GM19328 (cell line): Measurements from ENCODE around the gene OGA.

Experiments
- ATAC-seq: cut with Tn5 transposase; IDR thresholded peaks from one replicate; pipeline ENCODE4 v1.9.1; 2021; ENCODE audit warnings: mild to moderate bottlenecking, moderate library complexity; ENCODE audit not compliant: unreplicated experiment

OGA gene

DNA sequence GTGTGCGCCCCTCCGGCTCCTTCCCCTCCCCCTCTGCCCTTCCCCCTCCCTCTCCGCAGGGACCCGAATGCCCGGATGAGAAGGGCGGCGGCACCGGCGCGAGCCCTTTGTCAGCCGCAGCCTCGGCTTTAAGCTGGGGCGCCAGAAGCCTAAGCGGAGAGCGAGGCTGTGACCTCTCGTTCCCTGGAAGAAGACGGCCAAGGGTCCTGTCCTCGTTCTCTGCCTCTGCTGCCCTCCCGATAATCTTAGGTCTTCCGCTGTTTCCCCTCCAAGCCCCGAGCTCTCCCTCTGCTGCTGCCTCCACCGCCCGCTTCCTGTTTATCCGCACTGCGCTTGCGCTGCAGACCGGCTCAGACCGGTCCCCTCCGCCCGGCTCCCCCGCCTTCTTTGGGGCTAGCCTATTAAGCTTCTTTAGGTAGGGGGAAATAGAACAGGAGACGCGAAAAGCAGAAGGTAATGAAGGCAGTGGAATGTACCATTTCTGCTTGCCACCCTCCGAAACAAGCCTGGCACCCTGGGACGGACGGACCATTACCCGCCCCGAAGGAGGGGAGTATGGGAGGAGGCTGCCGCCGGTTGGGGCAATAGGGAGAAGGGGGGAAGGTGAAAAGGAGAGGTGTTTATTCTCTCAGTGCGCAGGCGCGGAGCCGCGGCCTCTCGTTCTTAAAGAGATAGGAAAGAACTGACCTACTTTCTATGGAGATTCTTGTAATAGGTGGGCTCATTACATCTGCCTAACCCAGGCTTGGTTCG is at the start of gene OGA:
Gene OGA (minus strand): TSS at position 326 of the 753 bp plus-strand sequence. CDS start 422 bp downstream, outside the sequence.
- ATAC-seq = peak; percentile 84

DNA sequence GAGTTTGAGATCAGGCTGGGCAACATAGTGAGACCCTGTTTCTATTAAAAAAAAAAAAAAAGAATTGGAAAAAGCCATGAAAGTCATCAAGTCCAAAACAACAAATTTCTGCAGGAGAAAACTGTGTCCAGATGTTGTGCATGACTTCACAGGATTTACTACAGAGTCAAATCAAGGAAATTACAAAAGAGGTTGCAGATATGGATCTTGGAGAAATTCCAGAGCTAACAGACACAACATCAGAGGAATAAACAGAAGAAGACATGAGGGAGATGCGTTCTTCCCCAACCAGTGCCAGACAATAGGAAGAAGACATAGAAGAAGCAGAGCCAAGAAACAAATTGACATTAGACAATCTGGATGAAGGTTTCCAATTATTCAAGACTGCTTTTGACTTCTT is 49.7 kb upstream of the OGA start:
- ATAC-seq = no peak

GRCh38 chr10:101859530-101859929 is 41.3 kb upstream of the OGA start:
- no peak for ATAC-seq

GRCh38 chr10:101858723-101859500 is 40.7 kb upstream of the OGA start:
- ATAC-seq = no peak

DNA sequence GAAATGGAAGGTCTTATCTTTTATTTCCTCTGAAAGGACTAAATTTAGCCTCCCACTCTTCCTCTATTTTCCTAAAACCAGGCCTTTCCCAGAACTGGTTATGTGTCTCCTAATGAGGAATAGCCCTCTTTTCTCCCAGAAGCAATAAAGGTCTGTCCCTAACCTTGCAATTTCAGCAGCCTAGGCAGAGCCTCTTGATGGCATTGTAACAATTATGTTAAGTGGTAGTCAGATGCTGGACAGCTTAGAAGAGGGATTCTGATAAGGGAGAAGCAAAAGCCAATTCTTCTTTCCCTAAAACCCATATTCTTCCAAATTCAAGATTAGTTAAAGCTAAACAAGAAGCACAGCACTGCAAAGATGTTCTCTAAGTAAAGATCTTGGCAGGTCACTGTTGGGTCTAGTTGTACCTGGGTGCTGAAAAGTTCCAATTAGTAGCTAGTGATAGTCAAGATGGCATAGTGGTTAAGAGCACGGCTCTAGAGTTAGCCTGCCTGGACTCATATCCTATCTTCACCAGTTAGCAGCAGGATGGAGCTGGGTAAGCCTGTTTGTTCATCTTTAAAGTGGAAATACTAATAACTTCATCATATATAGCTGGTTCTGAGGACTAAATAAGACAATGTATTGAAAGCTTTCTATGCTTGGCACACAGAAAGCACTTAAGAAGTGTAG is 39.7 kb upstream of the OGA start:
- no peak for ATAC-seq

GRCh38 chr10:101856626-101857025 is 38.4 kb upstream of the OGA start:
- ATAC-seq = no peak

GRCh38 chr10:101851411-101852116 is 33.3 kb upstream of the OGA start:
- ATAC-seq = no peak

GRCh38 chr10:101850749-101851148 is 32.5 kb upstream of the OGA start:
- ATAC-seq = no peak

- ATAC-seq = no peak
These were observed 30.7 kb upstream of the OGA start for GRCh38 chr10:101848894-101849351.

DNA sequence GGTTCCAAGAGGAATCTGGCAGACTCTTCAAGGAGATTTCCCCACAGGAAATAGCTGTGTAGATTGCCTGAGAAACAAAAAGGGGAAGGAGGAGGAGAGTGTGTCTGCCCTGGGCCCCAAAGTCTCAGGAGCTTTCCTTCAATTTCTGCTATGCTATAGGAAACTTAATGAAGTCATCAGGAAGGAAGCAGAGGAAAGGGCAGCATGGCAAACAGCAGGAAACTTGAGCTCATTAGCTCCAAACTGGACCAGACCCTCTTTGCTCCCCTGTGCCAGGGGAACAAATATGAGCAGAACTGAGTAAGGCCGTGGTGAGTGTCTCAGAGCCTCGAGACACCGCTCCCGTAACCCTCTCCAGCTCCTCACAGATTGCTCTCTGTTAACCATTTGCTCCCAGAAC is 30.2 kb upstream of the OGA start:
- no peak for ATAC-seq

DNA sequence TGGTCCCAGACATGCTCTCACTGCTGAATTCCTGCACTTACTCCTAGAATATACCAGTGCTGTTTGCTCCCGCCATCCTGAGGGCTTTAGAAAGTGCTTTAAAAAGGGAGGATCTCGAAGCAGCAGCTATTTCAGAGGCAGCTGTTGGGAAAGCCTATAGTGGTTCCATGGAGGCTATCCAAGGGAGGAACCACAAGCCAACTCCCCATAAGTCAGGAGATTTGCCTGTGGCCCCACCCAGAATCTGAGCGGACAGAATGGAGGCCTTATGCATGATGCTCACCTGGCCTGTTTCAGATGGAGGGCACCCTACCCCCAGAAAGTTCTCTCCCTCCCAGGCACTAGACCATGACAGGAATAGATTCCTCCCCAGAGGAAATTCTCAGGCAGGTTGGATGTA is 27.6 kb upstream of the OGA start:
- ATAC-seq = no peak

- ATAC-seq = peak; percentile 36
These were observed 25.1 kb upstream of the OGA start, which contains the start of gene KCNIP2 for GRCh38 chr10:101843032-101844021. TSS of gene KCNIP2 (minus strand) at chr10:101843800. CDS start at chr10:101843568, 232 bp downstream.

DNA sequence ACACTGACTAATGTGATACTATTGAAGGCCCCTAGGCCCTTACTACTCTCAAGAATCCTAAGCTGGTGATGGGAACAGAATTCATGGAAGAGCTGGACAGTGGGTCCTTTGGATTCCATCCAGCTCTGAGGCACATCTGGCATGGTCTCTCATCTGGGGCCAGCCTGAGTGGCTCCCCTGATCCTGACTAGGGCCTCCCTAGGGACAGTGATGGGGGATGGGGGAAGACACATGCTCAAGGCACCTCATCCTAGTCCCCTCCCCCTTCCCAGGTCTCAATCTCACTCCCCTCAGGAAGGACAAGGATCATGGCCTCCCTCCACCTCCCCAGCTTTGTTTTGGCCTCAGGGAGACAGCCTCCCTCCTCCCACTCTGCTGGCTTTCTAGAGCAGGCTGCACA is 23.6 kb upstream of the OGA start:
- no peak for ATAC-seq

DNA sequence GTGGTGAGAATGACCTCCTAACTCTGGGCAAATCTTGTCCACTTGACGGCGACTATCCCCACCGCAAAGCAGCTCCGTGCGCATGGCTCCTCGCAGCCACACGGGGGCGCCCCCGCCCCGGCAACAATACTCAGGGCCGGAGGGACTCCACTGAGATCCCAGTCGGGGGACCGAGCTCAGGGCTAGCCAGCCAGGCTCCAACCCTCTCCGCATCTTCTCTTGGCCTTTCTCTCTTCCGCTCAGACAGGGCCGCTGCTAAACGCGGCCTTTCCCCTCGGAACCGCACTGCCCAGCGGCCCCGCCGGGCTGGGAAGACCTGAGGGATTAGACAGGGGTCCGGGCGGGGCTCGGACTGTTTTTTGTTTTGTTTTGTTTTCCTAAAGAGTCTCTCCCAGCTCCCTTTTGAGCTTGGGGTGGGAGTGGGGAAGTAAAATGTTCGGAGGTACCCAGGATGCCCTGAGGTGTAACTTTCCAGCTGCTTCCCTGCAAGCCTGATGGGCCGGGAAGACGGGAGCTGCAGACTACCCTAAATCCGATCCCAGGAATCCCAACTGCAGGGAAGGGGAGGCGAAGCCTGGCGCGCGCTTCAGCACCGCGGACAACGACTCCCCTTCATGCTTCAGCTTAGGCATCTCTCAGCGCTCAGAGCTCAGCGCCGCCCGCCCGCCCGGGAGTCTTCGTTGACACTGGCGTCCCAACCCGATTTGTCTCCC is 22.7 kb upstream of the OGA start:
- ATAC-seq = peak; percentile 39

DNA sequence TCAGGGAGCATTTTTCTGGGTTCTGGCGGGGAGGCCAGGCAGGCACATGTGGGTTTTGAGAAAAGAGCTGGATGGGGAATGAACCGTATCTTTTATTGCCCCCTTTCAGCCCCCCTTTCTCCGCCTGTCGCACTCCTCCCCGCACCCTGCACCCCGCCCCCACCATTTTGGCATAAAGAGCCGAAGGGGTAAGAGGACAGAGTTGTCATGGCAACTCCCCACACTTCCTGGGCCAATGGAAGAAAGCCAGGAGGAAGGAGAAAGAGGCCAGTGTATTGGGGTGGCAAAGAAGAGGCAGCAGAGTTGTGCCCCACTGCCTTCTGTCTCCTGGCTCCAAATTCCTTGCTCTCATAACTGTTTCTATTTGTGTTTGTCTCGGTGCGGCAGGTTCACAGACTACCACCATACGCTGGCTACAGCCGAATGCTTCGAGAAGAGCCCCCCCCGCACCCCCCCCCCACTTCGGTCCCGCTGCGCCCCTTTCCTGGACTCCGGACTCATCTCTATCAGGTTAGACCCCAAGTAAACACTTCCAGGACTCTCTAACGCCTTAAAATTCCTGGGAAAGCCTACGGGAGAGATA is 21.9 kb upstream of the OGA start:
- ATAC-seq = no peak

GRCh38 chr10:101839416-101840063 is 21.3 kb upstream of the OGA start:
- ATAC-seq = no peak

GRCh38 chr10:101839002-101839401 is 20.8 kb upstream of the OGA start:
- ATAC-seq = no peak

DNA sequence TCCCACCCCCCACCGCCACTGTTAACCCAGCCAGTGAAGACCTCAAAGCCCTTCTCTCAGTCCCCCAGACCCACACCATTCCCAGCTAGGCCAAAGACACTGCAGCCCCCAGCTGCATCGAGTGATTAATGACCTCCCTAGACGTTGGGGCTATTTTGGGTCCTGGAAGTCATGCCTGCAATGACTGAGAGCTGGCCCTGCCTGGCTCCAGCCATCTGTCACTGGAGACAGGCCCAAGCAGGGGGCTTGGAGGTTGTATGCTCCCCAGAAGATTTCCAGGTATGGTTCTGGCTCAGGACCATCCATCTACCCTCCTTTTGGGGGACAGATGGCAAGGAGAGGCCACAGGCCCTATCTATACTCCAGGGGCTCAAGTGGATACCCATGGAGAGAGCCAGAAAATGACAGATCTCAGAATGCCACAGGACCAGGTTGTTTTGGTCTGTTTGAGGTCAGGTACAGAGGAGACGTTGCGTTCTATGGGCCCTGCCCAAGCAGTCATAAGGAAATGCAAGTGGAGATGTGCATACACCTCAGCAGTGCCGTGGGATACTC is 20.2 kb upstream of the OGA start:
- no peak for ATAC-seq
